ENCODE results near the gene STIP1.

- TF ChIP-seq EZH2phosphoT487 (IDR thresholded peaks at IDR 0.05; ENCODE audit: low read length) (no peak), CTCF (IDR thresholded peaks at IDR 0.05; ENCODE audit: low read length) (no peak), EZH2 (optimal IDR thresholded peaks at IDR 0.05; ENCODE audit: low read depth, low read length) (no peak)
Measured at GRCh38 chr11:64219755-64220154, 33.8 kb downstream of the STIP1 start.

Data from MM.1S (cell line).